Left ventricle myocardium inferior (tissue), 1 donor: Measurements from ENCODE around the gene THSD7A. TPM values are rescaled to one million over a fixed set of nuclear protein-coding genes. Genes with fewer than 3 reads are reported as not detected.
"Not testable (repeated sequence)": the region's sequence is repeated elsewhere in the genome, so short reads cannot be mapped to it uniquely, and the experiment has no call there.

ENCODE experiments used
- DNase-seq: peaks from one replicate; pipeline ENCODE4 v3.0.0-alpha.2; 2020
- H3K27ac ChIP-seq: fragments of 200-600 bp; replicated peaks from 2 replicates; pipeline ENCODE4 v1.8.0; 2021
- H3K27me3 ChIP-seq: fragments of 200-600 bp; 2 replicates; pipeline ENCODE4 v1.8.0; 2021; ENCODE audit warnings: low read depth
- H3K36me3 ChIP-seq: fragments of 200-600 bp; 2 replicates; pipeline ENCODE4 v1.8.0; 2021
- H3K4me1 ChIP-seq: fragments of 200-600 bp; 2 replicates; pipeline ENCODE4 v1.8.0; 2021
- H3K4me3 ChIP-seq: fragments of 200-600 bp; 2 replicates; pipeline ENCODE4 v1.8.0; 2021; ENCODE audit warnings: mild to moderate bottlenecking, moderate library complexity
- H3K9me3 ChIP-seq: fragments of 200-600 bp; replicated peaks from 2 replicates; pipeline ENCODE4 v1.8.0; 2021
- CTCF ChIP-seq: fragments of 200-600 bp; IDR thresholded peaks from 2 replicates; pipeline ENCODE4 v1.8.0; 2021; ENCODE audit warnings: antibody characterized with exemption, mild to moderate bottlenecking, borderline replicate concordance
- intact Hi-C: fragments of 100-400 bp; cut with micrococcal nuclease; formaldehyde crosslinking; loops from one replicate; pipeline ENCODE4 v1.11.0; 2022
- total RNA-seq: library from RNA; stranded (reverse); fragmentation: NEBNext Ultra II Directional; extraction: Animal tissue kit (Norgen Biotek cat#: 25700); gene quantifications from one replicate; pipeline ENCODE4 v1.2.1, GENCODE V29; 2021
- donor health status: DM: no; HTN: yes; CAD: no; lungs with severe emphysema.

The THSD7A gene
- total RNA-seq, 1 donor from 2014 or later, result 1.6 TPM

GRCh38 chr7:11449316-11449715, 382.7 kb downstream of the THSD7A start:
- intact Hi-C loops, result no loop called here
- Histone ChIP-seq H3K27ac (no peak overlapping the region), H3K36me3 (no peaks in the 10 kb centered on the region), H3K9me3 (no peaks in the 10 kb centered on the region), H3K4me1 (no peaks in the 10 kb centered on the region), H3K4me3 (no peak overlapping the region), H3K27me3 (no peaks in the 10 kb centered on the region)
- DNase-seq, result no peak
- TF ChIP-seq CTCF, result no peak

GRCh38 chr7:11448323-11448722, 383.7 kb downstream of the THSD7A start:
- Histone ChIP-seq H3K36me3 (no peaks in the 10 kb centered on the region), H3K27ac (no peak overlapping the region), H3K4me1 (no peaks in the 10 kb centered on the region), H3K4me3 (no peak overlapping the region), H3K27me3 (no peaks in the 10 kb centered on the region), H3K9me3 (no peaks in the 10 kb centered on the region)
- intact Hi-C loops, result no loop called here
- DNase-seq, result no peak
- no peak for TF ChIP-seq CTCF

- Histone ChIP-seq H3K4me3 (no peak overlapping the region), H3K27ac (no peak overlapping the region), H3K27me3 (no peaks in the 10 kb centered on the region), H3K4me1 (no peaks in the 10 kb centered on the region), H3K9me3 (no peaks in the 10 kb centered on the region), H3K36me3 (no peaks in the 10 kb centered on the region)
- intact Hi-C loops, result no loop called here
- DNase-seq, result no peak
- no peak for TF ChIP-seq CTCF
These were observed 384.9 kb downstream of the THSD7A start for GRCh38 chr7:11447106-11447505.

GRCh38 chr7:11443934-11444333, 388.1 kb downstream of the THSD7A start:
- H3K36me3 ChIP-seq, intact Hi-C loops, H3K27ac ChIP-seq, H3K4me3 ChIP-seq, H3K27me3 ChIP-seq, DNase-seq, H3K4me1 ChIP-seq: not testable (repeated sequence)
- peaks cover 10% of the 10 kb centered on the region for H3K9me3 ChIP-seq

GRCh38 chr7:11437994-11438393, 394.0 kb downstream of the THSD7A start:
- Histone ChIP-seq H3K9me3 (peaks cover 10% of the 10 kb centered on the region), H3K36me3 (no peaks in the 10 kb centered on the region), H3K27ac (no peak overlapping the region), H3K4me1 (no peaks in the 10 kb centered on the region), H3K27me3 (no peaks in the 10 kb centered on the region), H3K4me3 (no peak overlapping the region)
- no peak for DNase-seq
- no peak for TF ChIP-seq CTCF
- intact Hi-C loops, result no loop called here

GRCh38 chr7:11436773-11437524, 395.0 kb downstream of the THSD7A start:
- no peak for DNase-seq
- H3K9me3 ChIP-seq, result peaks cover 10% of the 10 kb centered on the region
- intact Hi-C loops, result no loop called here
- H3K36me3 ChIP-seq, result no peaks in the 10 kb centered on the region
- no peak overlapping the region for H3K4me3 ChIP-seq
- TF ChIP-seq CTCF, result no peak
- no peaks in the 10 kb centered on the region for H3K27me3 ChIP-seq
- H3K27ac ChIP-seq, result no peak overlapping the region
- no peaks in the 10 kb centered on the region for H3K4me1 ChIP-seq
